Stimulated activated CD8-positive, alpha-beta memory T cell treated with anti-CD3 and anti-CD28 coated beads, Interleukin-15, amount 100 ng/mL, for 4 hours (primary cell): Measurements from ENCODE around the gene FAM120B.

Experiments used
- DNase-seq, 2 donors: peaks; one replicate each; pipeline ENCODE4 v3.0.0-alpha.2; 2020; ENCODE audit warnings: low read depth in 2 of 2

Gene FAM120B

DNA sequence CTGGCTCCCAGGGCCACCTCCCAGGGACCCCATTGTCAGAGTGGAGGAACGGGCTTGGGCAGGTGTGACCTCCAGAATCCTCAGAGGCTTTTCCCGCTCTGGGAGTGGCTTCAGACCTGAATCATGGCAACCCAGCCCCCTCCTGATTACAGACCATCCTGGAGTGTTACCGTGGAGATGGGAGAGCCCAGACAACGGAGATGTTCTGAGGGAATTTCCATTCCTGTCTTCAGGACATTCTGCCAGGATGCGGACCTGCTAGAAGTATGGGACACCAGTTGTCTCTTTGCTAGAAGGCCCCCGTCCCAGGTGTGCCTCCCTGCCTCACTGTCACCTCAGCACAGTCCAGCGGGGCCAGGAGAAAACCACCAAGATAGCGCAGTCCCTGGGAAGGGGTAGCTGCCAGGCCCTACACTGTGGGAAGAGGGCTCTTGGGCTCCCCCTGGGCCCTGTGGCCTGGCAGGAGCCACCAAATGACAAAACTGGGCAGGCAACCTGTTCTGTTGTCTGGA lies 136.6 kb downstream of the FAM120B start:
- DNase-seq = no peak

DNA sequence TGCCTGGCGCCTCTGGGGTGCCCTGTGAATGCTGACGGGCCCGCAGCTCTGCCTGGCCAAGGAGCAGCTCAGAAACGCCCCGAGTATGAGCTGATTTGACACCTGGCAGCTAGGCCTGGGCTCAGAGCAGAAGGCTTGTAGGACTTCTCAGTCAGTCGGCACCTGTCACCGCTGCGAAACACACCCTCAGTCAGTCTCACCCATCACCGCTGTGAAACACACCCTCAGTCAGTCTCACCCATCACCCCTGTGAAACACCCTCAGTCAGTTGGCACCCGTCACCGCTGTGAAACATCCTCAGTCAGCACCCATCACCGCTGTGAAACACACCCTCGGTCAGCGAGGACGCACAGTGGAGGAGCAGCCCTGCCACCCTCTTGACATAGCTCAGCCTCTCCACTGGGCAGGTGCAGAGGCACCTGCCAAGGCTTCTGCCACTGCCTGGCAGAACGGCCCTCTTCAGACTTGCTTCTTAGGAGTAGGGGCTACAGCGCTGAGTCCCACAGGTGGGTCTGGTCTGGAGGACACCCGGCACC lies 137.6 kb downstream of the FAM120B start:
- peak; percentile 20 to 25 for DNase-seq

DNA sequence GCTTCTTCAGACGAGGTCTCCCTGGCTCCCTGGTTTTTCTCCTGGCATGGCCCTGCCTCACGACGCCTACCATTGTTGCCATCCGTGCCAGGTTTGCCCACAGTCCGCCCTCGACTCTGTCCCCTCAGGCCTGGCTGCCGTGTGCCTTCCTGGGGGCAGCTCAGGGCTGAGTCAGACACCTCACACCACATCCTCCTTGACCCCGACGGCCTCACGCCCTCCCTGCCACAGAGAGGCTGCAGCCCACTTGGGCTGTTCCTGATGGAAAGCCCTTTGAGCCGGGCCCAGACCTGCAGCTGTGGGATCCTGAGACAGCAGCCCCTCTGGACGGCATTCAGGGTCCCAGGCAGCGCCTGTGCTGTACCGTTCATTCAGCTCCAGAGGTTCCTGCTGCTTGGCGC lies 138.3 kb downstream of the FAM120B start:
- no peak for DNase-seq

DNA sequence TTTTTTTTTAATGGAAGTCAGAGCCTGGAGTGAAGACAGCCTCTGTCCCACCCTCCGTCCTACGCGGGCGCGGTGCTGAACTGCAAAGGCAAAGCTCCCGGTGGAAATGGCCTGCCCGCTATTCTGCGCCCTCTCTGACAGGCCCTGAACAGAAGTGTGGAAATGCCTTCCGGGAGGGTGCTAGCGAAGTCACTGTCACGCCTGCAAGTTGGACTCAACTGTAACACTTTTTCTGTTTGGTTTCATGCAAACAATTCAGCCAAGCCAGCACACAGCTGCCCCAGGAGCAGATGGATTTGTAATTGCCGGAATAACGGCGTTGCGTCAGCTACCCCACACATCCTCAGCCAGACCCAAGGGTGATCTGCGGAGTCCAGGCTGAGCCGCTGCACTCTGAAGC lies 138.9 kb downstream of the FAM120B start:
- no peak for DNase-seq

DNA sequence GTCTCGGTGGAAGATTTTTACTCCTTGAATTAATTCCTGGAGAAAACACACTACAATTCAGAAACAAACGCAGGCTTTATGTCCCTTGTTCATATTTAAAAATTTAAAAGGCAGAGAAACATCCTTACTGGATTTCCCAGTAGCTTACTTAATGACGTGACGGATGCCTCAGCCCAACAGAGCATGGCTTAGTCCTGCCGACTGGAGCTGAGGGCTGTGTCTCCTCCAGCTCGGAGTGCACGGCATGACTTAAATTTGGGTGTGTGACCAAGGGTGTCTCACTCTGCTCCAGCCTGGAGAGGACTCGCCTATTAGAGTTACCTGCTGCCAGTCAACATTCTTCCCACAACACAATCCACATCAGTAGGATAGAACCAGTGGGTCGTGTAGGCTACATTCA lies 139.4 kb downstream of the FAM120B start:
- no peak for DNase-seq

DNA sequence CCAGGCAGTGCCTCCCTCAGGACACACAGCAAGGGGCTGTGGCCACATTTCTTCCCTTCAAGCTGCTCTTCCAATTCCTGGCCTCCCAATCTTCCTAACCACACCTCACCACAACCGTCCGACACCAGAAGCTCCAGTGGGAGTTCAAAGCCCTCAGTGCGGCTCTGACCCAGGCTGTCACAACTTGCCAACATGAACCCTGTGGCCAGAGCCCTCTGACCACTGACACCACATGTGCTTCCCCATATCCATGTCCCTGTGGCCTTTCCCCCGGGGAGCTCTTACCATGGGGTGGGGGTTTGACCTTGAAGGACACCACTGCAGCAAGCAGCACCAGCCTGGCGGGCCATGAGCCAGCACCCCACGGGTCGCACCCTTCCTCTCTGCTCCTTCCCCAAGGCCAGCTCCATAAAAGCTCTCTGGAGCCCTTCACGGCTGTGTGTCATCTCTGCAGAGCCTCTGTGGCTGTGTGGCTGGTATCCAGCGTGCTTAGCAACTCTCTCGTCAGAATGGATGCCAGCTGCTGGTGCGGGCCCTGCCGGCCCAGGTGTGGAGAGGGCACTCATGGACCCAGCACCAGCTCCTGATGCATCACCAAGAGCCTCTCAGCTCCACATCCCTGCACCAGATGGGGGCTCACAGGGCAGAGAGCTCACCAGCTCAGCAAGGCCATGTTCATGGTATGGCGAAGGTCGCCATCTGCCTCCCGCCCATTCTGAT lies 140.4 kb downstream of the FAM120B start:
- no peak for DNase-seq

DNA sequence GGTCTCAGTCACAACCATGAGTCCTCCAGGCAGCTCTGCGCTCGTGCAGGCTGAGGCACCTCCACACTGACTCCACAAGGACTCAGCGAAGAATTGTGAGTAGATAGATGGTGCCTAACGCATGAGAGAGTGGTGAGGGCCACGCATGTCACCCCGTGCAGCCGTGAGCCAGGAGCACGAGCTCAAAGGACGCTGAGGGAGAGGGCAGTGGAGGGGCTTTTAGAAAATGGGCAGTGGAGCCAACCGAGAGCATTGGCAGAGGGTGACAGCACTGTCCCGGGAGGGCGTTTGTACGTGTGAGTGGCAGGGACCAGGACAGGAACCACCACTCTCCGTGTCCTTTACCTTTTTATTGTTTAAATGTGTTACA lies 141.0 kb downstream of the FAM120B start:
- DNase-seq = no peak

DNA sequence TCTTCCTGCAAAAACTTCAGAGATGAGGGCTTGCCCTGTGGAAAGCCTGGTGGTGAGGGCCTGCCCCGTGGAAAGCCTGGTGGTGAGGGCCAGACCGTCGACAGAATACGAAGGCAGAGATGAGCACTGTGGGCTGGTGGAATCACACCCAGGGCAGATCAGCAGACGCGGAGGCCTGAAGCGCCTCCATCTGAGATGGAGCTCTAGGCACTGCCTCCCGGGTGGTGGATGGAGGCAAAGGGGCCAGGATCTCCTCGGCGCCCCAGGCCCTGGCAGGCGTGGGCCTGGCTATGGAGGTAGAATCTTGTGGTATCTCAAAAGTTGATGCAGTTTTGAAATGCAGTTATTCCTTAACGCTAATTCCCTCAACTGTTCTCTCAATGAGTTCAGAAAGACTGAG lies 141.8 kb downstream of the FAM120B start:
- no peak for DNase-seq

DNA sequence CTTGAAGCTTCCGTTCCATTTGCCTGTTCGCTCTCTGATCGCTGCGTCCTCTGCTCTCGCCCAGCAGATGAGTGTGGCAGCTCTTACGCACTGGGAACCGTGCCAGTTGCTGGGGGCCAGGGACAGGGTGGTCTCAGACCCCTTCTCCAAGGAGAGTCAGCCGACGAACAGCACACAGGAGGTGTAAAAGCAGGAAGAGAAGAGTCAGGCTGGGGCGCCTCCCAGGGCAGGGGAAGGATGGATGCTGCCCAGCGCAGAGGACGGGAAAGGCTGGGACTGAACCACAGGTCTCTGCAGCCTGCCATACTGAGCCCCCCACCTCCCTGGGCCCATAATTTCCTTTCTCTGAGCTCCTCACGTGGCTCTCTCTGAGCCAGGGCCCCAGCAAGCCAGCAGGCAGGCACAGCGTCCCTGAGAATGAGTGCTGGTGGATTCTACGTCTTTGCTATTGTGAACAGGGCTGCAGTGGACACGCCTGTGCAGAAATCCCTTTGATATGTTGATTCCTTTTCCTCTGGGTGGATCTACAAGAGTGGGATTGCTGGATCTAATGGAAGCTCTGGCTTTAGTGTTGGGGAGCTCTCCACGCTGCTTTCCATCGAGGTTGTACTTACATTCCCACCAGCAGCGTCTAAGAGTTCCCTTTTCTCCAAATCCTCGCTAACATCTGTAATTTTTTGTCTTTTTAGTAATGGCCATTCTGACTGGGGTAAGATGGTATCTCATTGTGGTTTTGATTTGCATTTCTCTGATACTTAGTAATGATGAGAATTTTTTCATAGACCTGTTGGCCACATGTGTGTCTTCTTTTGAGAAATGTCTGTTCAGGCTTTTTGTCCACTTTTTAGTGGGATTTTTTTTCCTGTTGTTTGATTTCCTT lies 142.4 kb downstream of the FAM120B start:
- no peak for DNase-seq

DNA sequence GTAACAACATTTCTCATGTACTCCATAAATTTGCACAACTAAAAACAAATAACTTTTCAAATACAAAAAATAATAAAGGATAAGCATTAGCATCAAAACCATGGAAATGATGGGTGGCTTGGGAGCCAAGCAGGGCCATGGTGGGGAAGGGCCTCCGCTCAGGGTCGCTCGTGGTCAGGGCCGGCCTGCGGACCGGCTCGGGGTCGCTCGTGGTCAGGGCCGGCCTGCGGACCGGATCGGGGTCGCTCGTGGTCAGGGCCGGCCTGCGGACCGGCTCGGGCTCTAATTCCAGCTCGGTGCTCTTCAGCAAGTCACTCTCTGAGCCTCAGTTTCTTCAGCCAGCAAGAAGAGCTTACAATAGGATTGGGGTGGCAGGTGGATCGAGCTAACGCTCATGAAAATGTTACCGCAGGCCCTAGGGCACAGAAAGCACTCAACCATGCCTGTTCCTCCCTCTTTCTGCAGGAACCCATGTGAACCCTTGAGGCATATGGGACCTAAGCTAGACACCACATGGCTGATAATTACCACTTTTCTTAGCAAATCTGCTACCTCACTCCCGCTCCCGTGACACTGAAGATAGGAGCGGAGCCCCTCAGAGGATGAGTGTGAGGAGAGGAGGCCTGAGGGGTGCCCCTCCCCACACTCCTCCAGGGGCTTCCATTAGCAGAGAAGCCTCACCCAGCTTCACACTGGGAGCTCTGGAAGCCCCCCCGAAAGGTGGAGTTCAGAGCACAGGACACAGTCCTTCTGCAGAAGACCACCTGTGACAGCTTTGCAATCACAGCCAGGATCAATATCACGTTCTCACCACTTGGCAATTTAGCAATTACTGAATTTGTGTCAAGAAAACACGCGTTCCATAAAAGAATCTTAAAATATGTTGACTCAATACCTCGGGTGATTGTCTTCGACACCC lies 143.5 kb downstream of the FAM120B start:
- DNase-seq = no peak

DNA sequence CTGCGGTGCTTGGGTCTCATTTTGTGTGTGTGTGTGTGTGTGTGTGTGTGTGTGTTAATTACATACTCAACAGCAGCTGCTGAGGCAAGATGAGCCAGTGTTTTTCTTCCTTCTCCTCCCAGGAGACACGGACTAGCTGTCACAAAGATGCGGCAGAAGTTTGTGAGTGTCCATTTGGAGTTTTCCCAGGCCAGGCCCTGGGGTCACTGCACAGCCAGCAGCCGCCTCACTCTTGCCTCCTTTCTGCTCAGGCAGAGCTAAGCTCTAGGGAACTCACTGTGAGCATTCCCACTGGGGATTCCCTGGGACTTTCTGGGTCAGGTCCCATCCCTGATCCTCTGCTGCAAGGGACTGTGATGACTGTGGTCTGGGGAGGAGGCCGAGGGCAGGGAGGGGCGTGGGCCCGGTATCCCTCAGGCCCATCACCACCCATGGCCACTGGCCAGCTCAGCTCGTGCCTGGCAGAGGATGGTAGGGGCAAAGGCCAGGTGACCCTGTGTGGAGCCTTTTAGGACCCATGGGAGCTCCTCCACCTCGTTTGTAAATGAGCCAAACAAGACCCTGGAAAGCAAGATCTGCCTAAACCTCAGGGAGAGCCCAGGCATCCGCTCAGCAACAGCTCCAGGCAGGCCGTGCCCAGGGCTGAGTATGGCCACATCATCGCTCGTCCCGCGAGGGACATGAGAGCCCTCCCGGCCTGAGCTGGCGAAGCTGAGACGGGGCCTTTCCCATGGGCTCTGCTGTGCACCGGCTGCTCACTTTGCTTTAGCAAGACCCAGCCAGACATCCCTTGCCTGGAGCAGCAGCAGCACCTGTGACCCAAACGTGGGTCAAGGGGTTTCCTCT lies 144.6 kb downstream of the FAM120B start:
- DNase-seq = no peak

DNA sequence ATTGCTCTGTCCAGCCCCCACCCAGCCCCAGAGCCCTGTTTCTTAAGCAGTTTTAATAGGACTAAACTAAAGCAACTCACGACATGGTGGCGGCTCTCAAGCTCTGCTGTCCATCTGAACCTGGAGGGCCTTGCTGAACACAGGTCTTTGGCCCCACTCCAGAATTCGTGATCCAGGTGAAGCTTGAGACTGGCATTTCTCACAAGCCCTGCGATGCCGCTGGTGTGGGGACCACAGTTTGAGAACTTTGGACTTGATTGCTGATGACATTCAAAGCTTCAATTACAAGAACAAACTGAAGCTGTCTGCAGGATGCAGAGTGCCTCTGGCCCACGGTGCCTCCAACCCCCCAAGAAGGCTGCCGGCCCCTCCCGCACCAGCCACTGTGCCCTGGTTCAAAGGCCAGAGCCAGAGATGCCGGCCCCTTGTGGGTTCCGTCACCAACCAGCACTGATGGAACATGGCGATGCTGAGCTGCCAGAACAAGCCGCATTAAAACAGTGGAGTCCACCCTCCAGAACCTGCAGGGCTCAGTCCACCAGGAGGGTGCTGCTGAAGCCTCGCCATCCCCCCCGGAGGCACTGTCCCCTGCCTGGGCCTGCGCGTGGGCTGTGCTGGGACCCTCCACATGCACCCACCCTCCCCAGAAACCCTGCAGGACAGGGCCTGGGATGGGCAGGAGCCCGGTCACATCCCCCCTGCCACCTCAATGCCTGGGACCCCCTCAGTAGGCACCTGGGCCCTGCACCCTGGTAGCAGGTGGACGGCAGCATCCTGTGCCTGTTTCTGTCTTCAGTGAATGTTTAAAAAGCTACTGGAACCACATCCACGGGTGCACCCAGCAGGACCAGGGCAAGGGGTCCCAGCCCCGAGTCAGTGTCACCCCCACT lies 145.4 kb downstream of the FAM120B start:
- no peak for DNase-seq

DNA sequence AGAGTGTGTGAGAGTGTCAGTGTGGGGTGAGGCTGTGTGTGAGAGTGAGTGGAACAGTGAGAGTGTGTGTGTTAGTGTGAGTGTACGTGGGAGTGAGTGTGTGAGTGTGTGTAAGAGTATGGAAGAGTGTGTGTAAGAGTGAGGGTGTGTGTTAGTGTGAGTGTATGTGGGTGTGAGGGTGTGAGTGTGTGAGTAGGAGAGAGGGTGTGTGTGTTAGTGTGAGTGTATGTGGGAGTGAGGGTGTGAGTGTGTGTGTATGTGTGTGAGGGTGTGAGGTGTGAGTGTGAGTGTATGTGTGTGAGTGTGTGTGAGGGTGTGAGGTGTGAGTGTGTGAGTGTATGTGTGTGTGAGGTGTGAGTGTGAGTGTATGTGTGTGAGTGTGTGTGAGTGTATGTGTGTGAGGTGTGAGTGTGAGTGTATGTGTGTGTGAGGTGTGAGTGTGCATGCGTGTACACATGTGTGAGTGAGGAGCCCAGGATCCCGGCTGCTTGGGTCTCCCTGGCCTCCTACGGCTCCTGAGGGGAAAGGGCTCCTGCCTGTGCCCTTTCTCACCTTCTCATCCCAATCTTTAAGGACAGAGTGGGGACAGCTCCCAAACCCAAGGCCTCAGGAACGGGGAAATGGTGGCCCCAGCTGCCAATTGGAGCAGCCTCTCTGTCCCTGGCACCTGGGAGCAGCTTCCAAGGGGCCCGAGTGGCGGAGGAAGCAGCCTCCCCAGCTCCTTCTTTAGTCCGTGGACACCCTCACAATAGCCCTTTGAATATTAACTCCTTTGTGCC lies 146.4 kb downstream of the FAM120B start:
- DNase-seq = no peak

DNA sequence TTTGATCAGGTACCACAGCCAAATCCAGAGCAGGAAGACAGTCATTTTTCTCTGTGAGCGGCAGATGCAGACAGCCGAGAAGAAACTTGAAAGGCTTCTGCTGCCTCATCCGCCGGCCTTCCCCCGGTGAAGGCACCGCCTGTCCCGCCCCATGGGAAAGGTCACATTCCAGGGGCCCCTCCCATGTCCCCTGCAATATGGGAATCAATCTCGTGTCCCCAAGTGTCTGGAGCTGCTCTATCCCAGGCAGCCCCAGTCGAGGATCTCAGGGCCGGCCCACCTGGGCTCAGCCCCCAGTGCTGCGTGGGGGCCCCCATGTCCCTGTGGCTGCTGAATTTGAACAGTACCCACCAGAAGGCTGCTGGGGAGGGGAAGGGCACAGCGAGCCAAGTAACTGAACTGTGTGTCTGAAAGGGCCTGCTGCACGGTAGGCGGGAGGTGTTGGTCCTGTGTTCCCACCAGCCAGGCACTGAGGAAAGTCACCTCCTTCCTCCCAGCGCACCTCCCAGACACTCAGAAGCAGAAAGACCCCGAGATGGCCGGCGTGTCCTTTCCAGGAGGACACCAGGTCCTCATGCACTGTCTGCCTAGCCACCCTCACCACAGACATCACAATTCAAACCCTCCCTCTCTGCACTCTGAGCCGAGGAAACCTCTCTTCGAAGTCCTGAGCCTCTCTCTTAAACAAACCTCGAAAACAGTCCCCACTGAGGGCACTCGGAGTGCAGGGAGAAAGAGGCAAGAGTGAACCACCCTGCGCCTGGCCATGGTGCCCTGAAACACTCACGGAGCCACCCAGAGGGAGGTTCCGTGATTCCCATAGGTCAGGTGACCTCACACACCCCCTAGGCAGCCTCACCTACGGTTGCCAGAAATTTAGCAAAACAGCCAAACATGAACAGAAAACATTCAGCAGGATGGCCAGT lies 147.3 kb downstream of the FAM120B start:
- no peak for DNase-seq

DNA sequence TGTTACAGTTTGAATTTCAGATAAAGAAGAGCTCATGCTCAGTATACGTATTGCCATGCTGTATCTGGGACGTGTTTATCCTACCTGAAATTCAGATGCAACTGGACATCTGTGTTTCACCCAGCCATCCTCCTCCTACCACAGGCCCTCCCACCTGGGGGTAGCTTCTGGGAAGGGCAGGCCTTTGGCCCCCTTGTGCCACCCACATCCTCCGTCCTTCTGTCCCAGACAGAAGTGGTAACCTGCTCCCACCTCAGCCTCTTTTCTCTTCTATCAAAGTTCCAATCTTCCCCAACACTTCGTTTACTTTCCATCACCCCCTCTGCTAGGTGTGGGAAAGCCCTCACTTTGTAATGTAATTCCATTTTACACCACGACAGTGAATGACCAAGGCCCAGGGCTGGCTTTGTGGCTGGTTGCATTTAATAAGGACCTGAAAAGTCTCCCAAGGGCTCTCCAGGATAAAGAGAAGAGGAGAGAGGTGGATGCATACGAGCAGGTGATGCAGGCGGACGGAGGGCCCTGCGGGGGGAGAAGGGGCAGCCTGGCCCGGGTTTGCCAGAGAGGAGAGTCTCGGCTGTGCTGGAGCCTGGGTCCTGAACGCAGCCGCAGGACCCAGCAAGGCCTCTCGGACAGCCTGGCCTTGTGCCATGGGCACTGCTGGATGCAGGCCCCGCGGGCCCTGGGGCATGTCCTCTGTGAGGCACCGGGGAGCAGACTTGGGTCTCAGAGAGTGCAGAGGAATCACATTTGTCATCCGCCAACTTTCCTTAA lies 148.1 kb downstream of the FAM120B start:
- DNase-seq = no peak

DNA sequence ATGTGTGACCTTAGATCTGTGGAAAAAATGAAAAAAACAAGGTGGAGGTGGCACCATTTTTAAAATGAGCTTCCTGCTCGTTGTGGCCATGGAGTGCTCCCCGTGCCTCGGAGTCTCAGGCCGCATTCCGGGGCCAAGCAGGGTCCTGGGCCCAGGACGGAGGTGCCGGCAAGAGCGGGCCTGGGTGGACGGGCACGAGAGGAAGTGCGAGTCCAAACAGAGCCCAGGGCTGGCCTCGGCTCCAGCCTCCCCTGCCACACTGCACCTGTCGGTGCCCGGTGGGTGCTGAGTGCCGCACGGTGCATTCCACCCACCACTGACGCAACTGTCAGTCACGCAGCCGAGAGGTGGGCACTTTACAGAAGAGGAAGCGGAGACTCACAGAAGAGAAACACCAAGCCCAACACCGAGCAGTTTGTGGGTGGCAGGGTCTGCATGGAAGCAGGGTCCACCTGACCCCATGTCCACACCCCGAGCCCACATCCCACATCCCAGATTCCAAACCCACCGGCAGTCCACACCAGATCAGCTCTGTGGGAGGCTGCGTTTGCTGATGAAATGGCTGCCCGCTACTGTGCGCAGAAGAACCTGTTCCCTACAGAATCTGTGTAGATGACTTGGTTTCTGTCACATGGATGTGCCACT lies 148.9 kb downstream of the FAM120B start:
- DNase-seq = no peak

DNA sequence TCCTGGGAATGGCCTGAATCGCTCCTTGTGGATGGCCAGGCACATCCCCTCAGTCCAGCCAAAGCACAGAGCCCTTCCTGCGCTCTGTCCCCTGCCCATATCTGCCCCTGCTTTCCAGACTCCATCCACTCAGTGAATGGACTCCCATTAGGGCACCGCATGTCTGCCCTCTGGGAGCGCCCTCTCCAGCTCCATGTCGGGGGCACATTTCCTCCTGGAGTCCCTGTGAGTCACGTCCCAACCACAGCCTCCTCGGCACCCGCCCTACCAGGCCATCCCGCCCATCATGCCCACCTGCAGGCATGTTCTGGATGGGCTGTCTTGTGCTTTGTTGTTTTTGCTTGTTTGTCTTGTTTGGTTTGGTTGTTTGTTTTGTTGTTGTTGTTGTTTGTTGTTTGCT lies 149.8 kb downstream of the FAM120B start:
- no peak for DNase-seq
